ENCODE data around the gene COMMD6. TPM values are rescaled to one million over a fixed set of nuclear protein-coding genes. Genes with fewer than 3 reads are reported as not detected.

COMMD6 gene
- polyA plus RNA-seq, 1 donor from 2014 or later, result 301 TPM

DNA sequence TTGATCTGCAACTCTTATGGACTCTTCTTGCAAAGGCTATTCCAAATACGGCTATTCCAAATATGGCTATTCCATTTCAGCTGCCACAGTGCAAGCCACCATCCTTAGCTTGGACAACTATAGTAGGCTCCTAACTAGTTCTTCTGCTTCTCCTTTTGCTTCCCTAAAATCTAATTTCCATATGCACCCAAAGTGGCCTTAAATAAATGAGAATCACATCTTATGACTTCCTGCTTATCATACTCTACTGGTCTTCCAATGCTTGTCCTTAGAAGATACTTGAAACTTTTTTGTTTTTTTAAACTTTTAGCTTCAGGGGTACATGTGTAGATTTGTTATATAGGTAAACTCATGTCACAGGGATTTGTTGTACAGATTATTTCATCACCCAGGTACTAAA lies 16.8 kb upstream of the COMMD6 start:
- H2AFZ ChIP-seq (ENCODE audit: low read depth, low read length), result no peak overlapping the region
- H3K79me2 ChIP-seq (replicated peaks; ENCODE audit: insufficient read depth, low read length), result peaks cover 8% of the 10 kb centered on the region
- no peak for TF ChIP-seq EP300 (conservative IDR thresholded peaks at IDR 0.05; ENCODE audit: poor library complexity, severe bottlenecking)
- TF ChIP-seq POLR2AphosphoS5 (IDR thresholded peaks at IDR 0.05), result no peak
- TF ChIP-seq, protein P1, sequence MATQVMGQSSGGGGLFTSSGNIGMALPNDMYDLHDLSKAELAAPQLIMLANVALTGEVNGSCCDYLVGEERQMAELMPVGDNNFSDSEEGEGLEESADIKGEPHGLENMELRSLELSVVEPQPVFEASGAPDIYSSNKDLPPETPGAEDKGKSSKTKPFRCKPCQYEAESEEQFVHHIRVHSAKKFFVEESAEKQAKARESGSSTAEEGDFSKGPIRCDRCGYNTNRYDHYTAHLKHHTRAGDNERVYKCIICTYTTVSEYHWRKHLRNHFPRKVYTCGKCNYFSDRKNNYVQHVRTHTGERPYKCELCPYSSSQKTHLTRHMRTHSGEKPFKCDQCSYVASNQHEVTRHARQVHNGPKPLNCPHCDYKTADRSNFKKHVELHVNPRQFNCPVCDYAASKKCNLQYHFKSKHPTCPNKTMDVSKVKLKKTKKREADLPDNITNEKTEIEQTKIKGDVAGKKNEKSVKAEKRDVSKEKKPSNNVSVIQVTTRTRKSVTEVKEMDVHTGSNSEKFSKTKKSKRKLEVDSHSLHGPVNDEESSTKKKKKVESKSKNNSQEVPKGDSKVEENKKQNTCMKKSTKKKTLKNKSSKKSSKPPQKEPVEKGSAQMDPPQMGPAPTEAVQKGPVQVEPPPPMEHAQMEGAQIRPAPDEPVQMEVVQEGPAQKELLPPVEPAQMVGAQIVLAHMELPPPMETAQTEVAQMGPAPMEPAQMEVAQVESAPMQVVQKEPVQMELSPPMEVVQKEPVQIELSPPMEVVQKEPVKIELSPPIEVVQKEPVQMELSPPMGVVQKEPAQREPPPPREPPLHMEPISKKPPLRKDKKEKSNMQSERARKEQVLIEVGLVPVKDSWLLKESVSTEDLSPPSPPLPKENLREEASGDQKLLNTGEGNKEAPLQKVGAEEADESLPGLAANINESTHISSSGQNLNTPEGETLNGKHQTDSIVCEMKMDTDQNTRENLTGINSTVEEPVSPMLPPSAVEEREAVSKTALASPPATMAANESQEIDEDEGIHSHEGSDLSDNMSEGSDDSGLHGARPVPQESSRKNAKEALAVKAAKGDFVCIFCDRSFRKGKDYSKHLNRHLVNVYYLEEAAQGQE (IDR thresholded peaks at IDR 0.05; ENCODE audit: borderline replicate concordance), result no peak
- TF ChIP-seq, protein P2, sequence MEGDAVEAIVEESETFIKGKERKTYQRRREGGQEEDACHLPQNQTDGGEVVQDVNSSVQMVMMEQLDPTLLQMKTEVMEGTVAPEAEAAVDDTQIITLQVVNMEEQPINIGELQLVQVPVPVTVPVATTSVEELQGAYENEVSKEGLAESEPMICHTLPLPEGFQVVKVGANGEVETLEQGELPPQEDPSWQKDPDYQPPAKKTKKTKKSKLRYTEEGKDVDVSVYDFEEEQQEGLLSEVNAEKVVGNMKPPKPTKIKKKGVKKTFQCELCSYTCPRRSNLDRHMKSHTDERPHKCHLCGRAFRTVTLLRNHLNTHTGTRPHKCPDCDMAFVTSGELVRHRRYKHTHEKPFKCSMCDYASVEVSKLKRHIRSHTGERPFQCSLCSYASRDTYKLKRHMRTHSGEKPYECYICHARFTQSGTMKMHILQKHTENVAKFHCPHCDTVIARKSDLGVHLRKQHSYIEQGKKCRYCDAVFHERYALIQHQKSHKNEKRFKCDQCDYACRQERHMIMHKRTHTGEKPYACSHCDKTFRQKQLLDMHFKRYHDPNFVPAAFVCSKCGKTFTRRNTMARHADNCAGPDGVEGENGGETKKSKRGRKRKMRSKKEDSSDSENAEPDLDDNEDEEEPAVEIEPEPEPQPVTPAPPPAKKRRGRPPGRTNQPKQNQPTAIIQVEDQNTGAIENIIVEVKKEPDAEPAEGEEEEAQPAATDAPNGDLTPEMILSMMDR (IDR thresholded peaks at IDR 0.05; ENCODE audit: poor library complexity, severe bottlenecking), result no peak
- no peak for TF ChIP-seq RAD21 (conservative IDR thresholded peaks at IDR 0.05)
- no peak for TF ChIP-seq MXI1 (conservative IDR thresholded peaks at IDR 0.05; ENCODE audit: poor library complexity, severe bottlenecking)
- no peak for TF ChIP-seq EZH2 (IDR thresholded peaks at IDR 0.05; ENCODE audit: borderline replicate concordance, insufficient read depth, low read length, poor library complexity, severe bottlenecking)
- no peak for TF ChIP-seq SMC3 (conservative IDR thresholded peaks at IDR 0.05; ENCODE audit: poor library complexity)
- TF ChIP-seq TAF1 (IDR thresholded peaks at IDR 0.05; ENCODE audit: low read depth), result no peak
- no peaks in the 10 kb centered on the region for H3K9me3 ChIP-seq (ENCODE audit: low read length)
- no peak overlapping the region for H3K4me2 ChIP-seq (ENCODE audit: low read length)
- H3K9ac ChIP-seq (ENCODE audit: low read length), result no peak overlapping the region
- no peak overlapping the region for H3K27ac ChIP-seq (ENCODE audit: low read length)
- H3K36me3 ChIP-seq (ENCODE audit: insufficient read depth, low read length), result peaks cover 5% of the 10 kb centered on the region
- no peak overlapping the region for H3K4me3 ChIP-seq (ENCODE audit: low read length)
- no peaks in the 10 kb centered on the region for H3K27me3 ChIP-seq (ENCODE audit: insufficient read depth, low read depth, low read length)
- no peaks in the 10 kb centered on the region for H3F3A ChIP-seq (ENCODE audit: insufficient read depth, low read length, poor library complexity, severe bottlenecking)
- no peaks in the 10 kb centered on the region for H4K20me1 ChIP-seq (ENCODE audit: insufficient read depth)
- H3K9me2 ChIP-seq (ENCODE audit: insufficient read depth, low read length), result no peaks in the 10 kb centered on the region

DNA sequence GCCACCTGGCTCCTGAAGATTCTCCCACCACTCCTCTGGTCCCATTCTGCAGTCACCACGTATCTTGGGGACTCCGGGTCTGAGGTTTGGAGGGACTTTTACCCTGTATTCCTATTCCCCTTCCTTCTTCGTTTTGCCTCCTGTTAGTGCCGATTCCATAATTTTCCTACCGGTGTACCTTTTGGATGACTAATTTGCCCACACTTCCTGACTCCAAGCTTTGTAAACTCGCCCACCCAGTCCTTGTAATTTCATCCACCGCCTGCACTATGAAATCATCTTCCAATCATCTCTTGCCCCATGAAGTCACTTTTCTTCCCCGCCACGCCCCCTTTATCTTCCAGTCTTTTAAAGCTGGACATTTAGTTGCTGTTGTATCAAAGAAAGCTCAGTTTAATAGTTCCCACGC lies 12.5 kb upstream of the COMMD6 start:
- Histone ChIP-seq H3K9me2 (ENCODE audit: insufficient read depth, low read length) (no peaks in the 10 kb centered on the region), H3K4me2 (ENCODE audit: low read length) (peak overlapping the region; percentile 84), H3K36me3 (ENCODE audit: insufficient read depth, low read length) (peaks cover 5% of the 10 kb centered on the region), H3K27ac (ENCODE audit: low read length) (peak overlapping the region; percentile 50), H3K9me3 (ENCODE audit: low read length) (no peaks in the 10 kb centered on the region), H4K20me1 (ENCODE audit: insufficient read depth) (no peaks in the 10 kb centered on the region), H3K9ac (ENCODE audit: low read length) (peak overlapping the region; percentile 69), H3K27me3 (ENCODE audit: insufficient read depth, low read depth, low read length) (no peaks in the 10 kb centered on the region), H2AFZ (ENCODE audit: low read depth, low read length) (peak overlapping the region; percentile 71), H3F3A (ENCODE audit: insufficient read depth, low read length, poor library complexity, severe bottlenecking) (no peaks in the 10 kb centered on the region), H3K79me2 (replicated peaks; ENCODE audit: insufficient read depth, low read length) (peaks cover 8% of the 10 kb centered on the region), H3K4me3 (ENCODE audit: low read length) (peak overlapping the region; percentile 81)
- TF ChIP-seq, protein P1 (IDR thresholded peaks at IDR 0.05; ENCODE audit: borderline replicate concordance), result no peak
- TF ChIP-seq SMC3 (conservative IDR thresholded peaks at IDR 0.05; ENCODE audit: poor library complexity), result no peak
- TF ChIP-seq POLR2AphosphoS5 (IDR thresholded peaks at IDR 0.05), result no peak
- no peak for TF ChIP-seq EZH2 (IDR thresholded peaks at IDR 0.05; ENCODE audit: borderline replicate concordance, insufficient read depth, low read length, poor library complexity, severe bottlenecking)
- TF ChIP-seq RAD21 (conservative IDR thresholded peaks at IDR 0.05), result no peak
- TF ChIP-seq MXI1 (conservative IDR thresholded peaks at IDR 0.05; ENCODE audit: poor library complexity, severe bottlenecking), result no peak
- no peak for TF ChIP-seq TAF1 (IDR thresholded peaks at IDR 0.05; ENCODE audit: low read depth)
- TF ChIP-seq, protein P2 (IDR thresholded peaks at IDR 0.05; ENCODE audit: poor library complexity, severe bottlenecking), result no peak
- no peak for TF ChIP-seq EP300 (conservative IDR thresholded peaks at IDR 0.05; ENCODE audit: poor library complexity, severe bottlenecking)

All from neural cell (in vitro differentiated cells).